Heart right ventricle (tissue), 16 donors: ENCODE measurements around the gene TENM4. TPM values are rescaled to one million over a fixed set of nuclear protein-coding genes. Genes with fewer than 3 reads are reported as not detected.

Source experiments
- ATAC-seq, 8 donors: fragments of 200-7000 bp; cut with Tn5 transposase; one replicate each; pipeline ENCODE4 v1.9.1; 2020; ENCODE audit warnings: mild to moderate bottlenecking in 8 of 8, moderate library complexity in 8 of 8, moderate number of reproducible peaks in 1 of 8
- DNase-seq, 2 donors: peaks; one replicate each; pipeline ENCODE4 v3.0.0-alpha.2; 2020
- H3K27ac ChIP-seq, 10 donors: fragments of 200-600 bp; sonication (generic) in 2 of 10; one replicate each; pipeline versions ENCODE4 v1.5.0 to v1.8.0; 2020 to 2022; ENCODE audit warnings: mild to moderate bottlenecking in 3 of 10
- H3K27me3 ChIP-seq, 7 donors: fragments of 200-600 bp; one replicate each; pipeline ENCODE4 v1.8.0; 2021 to 2022; ENCODE audit warnings: mild to moderate bottlenecking in 2 of 7
- H3K36me3 ChIP-seq, 9 donors: fragments of 200-600 bp; sonication (generic) in 1 of 9; one replicate each; pipeline versions ENCODE4 v1.5.0 to v1.8.0; 2020 to 2022; ENCODE audit warnings: mild to moderate bottlenecking in 2 of 9
- H3K4me1 ChIP-seq, 9 donors: fragments of 200-600 bp; sonication (generic) in 1 of 9; one replicate each; pipeline versions ENCODE4 v1.5.0 to v1.8.0; 2020 to 2022; ENCODE audit warnings: mild to moderate bottlenecking in 4 of 9
- H3K4me3 ChIP-seq, 10 donors: fragments of 200-600 bp; sonication (generic) in 2 of 10; one replicate each; pipeline versions ENCODE4 v1.5.0 to v1.8.0; 2020 to 2022; ENCODE audit warnings: mild to moderate bottlenecking in 7 of 10, moderate library complexity in 2 of 10
- H3K9me3 ChIP-seq, 11 donors: fragments of 200-600 bp in 10 of 11; sonication (generic) in 2 of 11; one replicate each; pipeline versions ENCODE4 v1.5.0 to v1.8.0; 2013 to 2022; ENCODE audit warnings: mild to moderate bottlenecking in 2 of 11, control low read depth in 1 of 11, moderate library complexity in 1 of 11
- WGBS, 2 donors: extraction: QIAGEN DNeasy Blood & Tissue Kit; methylation state at CpG; one replicate each; pipeline ENCODE4 v1.1.7; 2013; ENCODE audit warnings: inconsistent platforms in 1 of 2; 5-methylcytosine and 5-hydroxymethylcytosine counted together
- intact Hi-C, 10 donors: fragments of 100-400 bp; cut with DNase I; formaldehyde crosslinking; loops; one replicate each; pipeline versions ENCODE4 v1.11.1 to v1.14.2; 2022
- polyA plus RNA-seq, 2 donors: library from polyadenylated mRNA; stranded (reverse); fragments of 200-250 nt; gene quantifications; one replicate each; pipeline ENCODE4 v1.2.3, GENCODE V29; 2013
- total RNA-seq, 10 donors: library from RNA; stranded (reverse); fragmentation: NEBNext Ultra II Directional in 3 of 10; extraction: Animal tissue kit (Norgen Biotek cat#: 25700) in 3 of 10; gene quantifications; one replicate each; pipeline versions ENCODE4 v1.2.1 to v1.2.4, GENCODE V29; 2021 to 2023
- TF ChIP-seq, protein P1 (sequence below), 9 donors: fragments of 200-600 bp; sonication (generic) in 2 of 9; IDR thresholded peaks; one replicate each; pipeline versions ENCODE4 v1.5.0 to v1.8.0; 2021 to 2022; ENCODE audit warnings: antibody characterized with exemption in 9 of 9, mild to moderate bottlenecking in 5 of 9, moderate library complexity in 1 of 9
- donor health status: Arrhythmogenic right ventricular cardiomyopathy.
- donor health status: ischemic (EF 13 %, LVEDD 7.1; RV severe dilation, severe dysfunction).
- donor health status: healthy with polysubstance abuse.
- donor health status: DM: no; HTN: yes; CAD: no.
- donor health status: DM: no; HTN: no; CAD: no.
- donor health status: ischemic (EF 25% LVEDD 6.9; RV normal size, moderate dysfunction).
- donor health status: ischemic (EF 25% LVEDD 5.7; RV mildly dilated, moderate dysfunction).
- donor health status: healthy.
- donor health status: DM: yes; HTN: yes; CAD: no.
- donor health status: Ischemic cardiomyopathy.
- donor health status: ischemic (EF 35%, LVEDD 5.7; RV mildly dilated, moderate dysfunction).
- donor health status: nonischemic (EF 11% LVEDD 7.7; RV severe dilation, severe dysfunction).
- donor health status: DM: yes; HTN: yes; CAD: no.
- donor health status: PGD.
- donor health status: ischemic (EF 29% LVEDD 5.4; RV normal size, mild dysfunction).
- donor health status: nonischemic (EF 23%, LVEDD 6.1; RV moderate dilation, normal function).

The TENM4 gene
- total and polyA plus RNA-seq, 12 donors, result 0.10 to 3.6 (median 0.91) TPM

DNA sequence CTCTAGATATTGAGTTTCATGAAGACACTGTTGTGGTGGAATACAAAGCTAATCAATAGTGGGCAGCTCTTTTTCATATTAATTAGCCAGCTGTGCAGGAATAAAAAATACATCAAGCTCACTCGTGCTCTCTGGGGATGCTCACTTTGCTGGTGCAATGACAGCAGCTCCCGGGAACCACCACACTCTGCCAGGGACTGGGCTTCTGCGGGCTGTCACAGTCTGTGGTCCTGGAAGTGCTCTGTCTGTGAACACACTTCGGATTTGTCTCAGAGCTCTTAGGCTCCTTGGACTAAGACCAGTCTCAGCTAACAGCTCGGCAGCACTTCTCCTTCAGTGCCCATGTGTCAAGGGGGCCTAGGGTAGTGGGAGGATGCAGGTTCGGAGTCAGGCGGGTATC, 393.5 kb downstream of the TENM4 start:
- intact Hi-C loops, result loop anchor here in 2 of 10 donors (10.0 kb wide), 2 partner anchors 243 to 273 kb away; no protein-coding TSS in a partner anchor
- Histone ChIP-seq H3K4me1 (peaks cover 0 to 5% (median 0%) of the 10 kb centered on the region in 9 donors), H3K9me3 (no peaks in the 10 kb centered on the region), H3K4me3 (no peak overlapping the region), H3K27ac (no peak overlapping the region), H3K27me3 (peaks cover 0 to 15% (median 6%) of the 10 kb centered on the region in 7 donors), H3K36me3 (no peaks in the 10 kb centered on the region)
- no peak for DNase-seq
- TF ChIP-seq, protein P1, sequence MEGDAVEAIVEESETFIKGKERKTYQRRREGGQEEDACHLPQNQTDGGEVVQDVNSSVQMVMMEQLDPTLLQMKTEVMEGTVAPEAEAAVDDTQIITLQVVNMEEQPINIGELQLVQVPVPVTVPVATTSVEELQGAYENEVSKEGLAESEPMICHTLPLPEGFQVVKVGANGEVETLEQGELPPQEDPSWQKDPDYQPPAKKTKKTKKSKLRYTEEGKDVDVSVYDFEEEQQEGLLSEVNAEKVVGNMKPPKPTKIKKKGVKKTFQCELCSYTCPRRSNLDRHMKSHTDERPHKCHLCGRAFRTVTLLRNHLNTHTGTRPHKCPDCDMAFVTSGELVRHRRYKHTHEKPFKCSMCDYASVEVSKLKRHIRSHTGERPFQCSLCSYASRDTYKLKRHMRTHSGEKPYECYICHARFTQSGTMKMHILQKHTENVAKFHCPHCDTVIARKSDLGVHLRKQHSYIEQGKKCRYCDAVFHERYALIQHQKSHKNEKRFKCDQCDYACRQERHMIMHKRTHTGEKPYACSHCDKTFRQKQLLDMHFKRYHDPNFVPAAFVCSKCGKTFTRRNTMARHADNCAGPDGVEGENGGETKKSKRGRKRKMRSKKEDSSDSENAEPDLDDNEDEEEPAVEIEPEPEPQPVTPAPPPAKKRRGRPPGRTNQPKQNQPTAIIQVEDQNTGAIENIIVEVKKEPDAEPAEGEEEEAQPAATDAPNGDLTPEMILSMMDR (IDR thresholded peaks at IDR 0.05), result no peak
- ATAC-seq, result no peak
- WGBS, 2 donors, result 77 to 88% methylated on average over 7 of the region's 7 CpGs

GRCh38 chr11:79046366-79046765, 394.5 kb downstream of the TENM4 start:
- Histone ChIP-seq H3K27me3 (peaks cover 0 to 13% (median 6%) of the 10 kb centered on the region in 7 donors), H3K9me3 (no peaks in the 10 kb centered on the region), H3K36me3 (no peaks in the 10 kb centered on the region), H3K4me3 (no peak overlapping the region), H3K4me1 (peaks cover 0 to 5% (median 0%) of the 10 kb centered on the region in 9 donors), H3K27ac (no peak overlapping the region)
- intact Hi-C loops, result loop anchor here in 2 of 10 donors (10.0 kb wide), 2 partner anchors 242 to 272 kb away; no protein-coding TSS in a partner anchor
- TF ChIP-seq, protein P1 (IDR thresholded peaks at IDR 0.05), result no peak
- ATAC-seq, result no peak
- DNase-seq, result no peak
- 60 to 72% methylated on average over 3 of the region's 3 CpGs for WGBS, 2 donors

DNA sequence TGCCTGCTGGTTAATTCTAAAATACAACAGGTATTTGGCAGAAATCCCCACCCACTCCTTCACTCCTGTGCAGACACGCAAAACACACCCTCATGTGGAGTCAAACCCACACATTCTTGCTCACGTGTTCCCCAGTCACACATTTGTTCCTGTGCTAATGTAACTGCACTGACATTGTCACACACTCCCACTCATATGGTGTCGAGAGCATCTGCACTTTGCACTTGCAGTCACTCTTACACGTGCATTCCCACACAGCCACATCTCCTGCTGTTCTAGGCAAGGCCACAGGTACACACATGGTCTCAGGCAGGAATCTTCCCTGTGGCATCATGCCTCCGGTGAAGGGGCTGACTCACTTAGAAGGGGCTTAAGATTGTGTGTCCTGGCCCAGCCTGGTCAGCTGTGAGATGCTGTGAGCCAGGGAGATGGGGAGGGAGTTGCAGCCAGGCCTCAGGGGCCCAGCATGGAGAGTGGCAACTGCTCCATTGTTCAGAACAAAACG, 395.0 kb downstream of the TENM4 start:
- intact Hi-C loops, result loop anchor here in 2 of 10 donors (10.0 kb wide), 2 partner anchors 241 to 271 kb away; no protein-coding TSS in a partner anchor

GRCh38 chr11:79045018-79045799, 395.6 kb downstream of the TENM4 start:
- TF ChIP-seq, protein P1 (IDR thresholded peaks at IDR 0.05), result no peak
- peaks cover 0 to 14% (median 6%) of the 10 kb centered on the region in 7 donors for H3K27me3 ChIP-seq
- ATAC-seq (no peak), DNase-seq (no peak)
- H3K4me1 ChIP-seq, result peaks cover 0 to 4% (median 0%) of the 10 kb centered on the region in 9 donors
- no peaks in the 10 kb centered on the region for H3K36me3 ChIP-seq
- WGBS, 2 donors, result 82 to 83% methylated on average over 10 of the region's 10 CpGs
- no peak overlapping the region for H3K27ac ChIP-seq
- no peak overlapping the region for H3K4me3 ChIP-seq
- intact Hi-C loops, result loop anchor here in 2 of 10 donors (10.0 kb wide), 2 partner anchors 240 to 270 kb away; no protein-coding TSS in a partner anchor
- H3K9me3 ChIP-seq, result no peaks in the 10 kb centered on the region

More for the DNA sequence above, 395.0 kb downstream of the TENM4 start:
- Histone ChIP-seq H3K36me3 (no peaks in the 10 kb centered on the region), H3K4me1 (peaks cover 0 to 5% (median 0%) of the 10 kb centered on the region in 9 donors), H3K27ac (no peak overlapping the region), H3K9me3 (no peaks in the 10 kb centered on the region), H3K4me3 (no peak overlapping the region), H3K27me3 (peaks cover 0 to 13% (median 6%) of the 10 kb centered on the region in 7 donors)
- ATAC-seq, result no peak
- WGBS, 2 donors, result 79% methylated on average over 6 of the region's 6 CpGs
- TF ChIP-seq, protein P1 (IDR thresholded peaks at IDR 0.05), result no peak
- no peak for DNase-seq
